HCEC 1CT (cell line): Measurements from ENCODE around the gene GOLIM4.

Experiments used
- DNase-seq: peaks from one replicate; pipeline ENCODE4 v3.0.0-alpha.2; 2017

The GOLIM4 gene

DNA sequence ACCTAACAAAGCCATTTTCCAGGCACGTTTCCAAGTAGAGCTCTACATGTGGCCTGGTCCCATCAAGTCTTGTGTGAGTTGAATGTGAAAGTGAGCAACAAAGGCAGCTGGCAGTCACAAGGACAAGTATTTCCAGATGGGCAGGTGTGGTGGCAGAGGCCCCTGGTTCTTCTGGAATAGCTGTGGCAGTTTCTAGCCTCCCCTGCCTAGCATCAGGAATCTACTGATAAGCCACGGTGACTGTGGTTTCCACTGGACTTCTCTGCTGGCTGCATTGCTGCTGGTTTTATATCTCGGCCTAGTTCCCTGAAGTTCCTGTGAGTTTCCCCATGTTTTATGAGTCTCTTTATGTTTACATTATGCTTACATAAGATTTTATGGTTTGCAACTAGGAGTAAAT lies 117.7 kb downstream of the GOLIM4 start:
- DNase-seq, result no peak

DNA sequence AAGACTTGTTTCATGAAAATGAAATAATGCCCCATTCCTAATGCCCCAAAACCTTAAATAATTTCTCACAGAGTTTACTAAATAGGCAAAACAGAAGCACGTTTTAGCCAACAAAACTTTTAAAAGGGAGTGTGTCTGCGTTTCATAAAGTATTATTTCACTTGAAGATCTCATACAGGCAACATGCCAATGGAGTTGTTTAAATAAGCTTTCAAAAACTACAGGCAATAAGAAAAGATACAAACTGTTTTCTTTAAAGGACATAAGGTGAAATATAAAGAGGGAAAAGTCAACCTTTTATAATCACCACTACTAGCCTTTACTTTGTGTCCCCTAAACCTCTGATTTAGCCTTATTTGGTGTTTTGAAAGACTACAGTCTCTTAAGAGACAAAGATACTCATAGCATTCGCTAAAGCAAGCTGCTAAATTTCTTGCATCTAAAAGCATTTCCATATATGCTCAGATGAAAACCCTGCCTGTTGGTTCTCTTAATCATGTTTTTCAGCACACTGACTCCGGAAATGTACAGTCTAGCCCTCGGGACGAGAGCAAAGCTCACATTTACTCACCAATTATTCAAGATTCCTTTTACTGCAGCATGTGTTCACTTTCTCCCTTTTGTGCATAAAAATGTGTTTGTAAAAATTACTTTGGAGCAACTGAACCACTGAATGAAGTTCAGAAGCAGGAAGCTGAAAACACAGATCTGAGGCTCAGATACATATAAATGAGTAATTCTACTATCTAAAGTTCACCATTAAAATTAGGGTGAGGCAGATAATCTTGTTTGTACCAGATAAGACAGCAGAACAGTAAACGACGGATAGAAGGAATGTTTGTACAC lies 119.0 kb downstream of the GOLIM4 start:
- peak; percentile 51 for DNase-seq

DNA sequence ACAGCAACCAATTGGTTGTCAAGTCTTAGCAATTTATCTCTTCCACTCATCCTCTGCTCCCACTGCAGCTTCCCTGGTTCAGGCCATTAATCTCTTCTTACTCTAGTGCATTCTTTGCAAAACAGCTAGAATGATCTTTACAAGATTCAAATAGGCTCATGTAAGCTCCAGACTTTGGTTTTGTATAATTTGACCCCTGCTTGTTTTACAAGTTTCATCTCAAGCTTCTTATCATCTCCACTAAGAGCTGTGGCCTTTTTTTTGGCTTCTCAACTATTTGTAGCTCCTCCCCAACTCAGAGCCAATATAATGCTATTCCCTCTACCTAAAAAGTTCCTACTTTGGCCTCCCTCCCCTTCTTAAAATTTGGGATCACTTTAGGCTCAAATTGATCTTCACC lies 121.8 kb downstream of the GOLIM4 start:
- no peak for DNase-seq

DNA sequence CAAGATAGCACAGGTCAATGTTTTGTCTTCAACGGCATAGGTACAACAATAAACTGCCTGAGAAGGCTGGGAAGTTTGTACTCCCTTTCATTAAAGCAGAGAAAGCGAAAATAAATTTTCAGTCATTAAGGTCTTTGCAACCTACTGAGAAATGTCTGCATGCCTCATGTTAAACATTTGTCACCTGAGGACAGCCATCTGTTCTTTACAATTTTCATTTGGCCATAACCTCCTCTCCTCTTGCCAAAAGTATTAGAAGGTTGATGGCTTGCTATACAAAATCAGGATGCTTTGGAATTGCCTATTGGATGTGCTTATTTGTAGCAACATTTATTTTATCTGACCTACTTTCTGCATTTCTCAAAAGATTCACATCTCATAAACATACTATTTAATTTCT lies 122.7 kb downstream of the GOLIM4 start:
- DNase-seq, result no peak

DNA sequence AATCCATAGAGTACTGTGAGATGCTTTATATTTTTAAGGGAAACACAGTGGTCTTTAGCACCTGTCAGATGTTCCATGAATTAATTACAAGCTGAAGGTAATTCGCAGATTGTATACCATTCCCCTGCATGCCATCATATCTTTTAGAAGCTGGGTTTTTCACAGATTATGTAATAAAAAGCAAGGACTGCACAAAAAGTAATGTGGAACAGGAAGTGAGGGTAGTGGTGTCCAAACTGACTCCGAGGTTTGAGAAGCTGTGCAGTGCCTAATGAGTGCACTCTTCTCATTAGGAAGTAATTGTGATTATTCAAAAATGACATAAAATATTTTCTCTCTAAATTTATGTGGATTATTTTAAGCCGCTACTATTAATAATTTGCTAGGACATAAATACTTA lies 123.2 kb downstream of the GOLIM4 start:
- DNase-seq, result no peak

DNA sequence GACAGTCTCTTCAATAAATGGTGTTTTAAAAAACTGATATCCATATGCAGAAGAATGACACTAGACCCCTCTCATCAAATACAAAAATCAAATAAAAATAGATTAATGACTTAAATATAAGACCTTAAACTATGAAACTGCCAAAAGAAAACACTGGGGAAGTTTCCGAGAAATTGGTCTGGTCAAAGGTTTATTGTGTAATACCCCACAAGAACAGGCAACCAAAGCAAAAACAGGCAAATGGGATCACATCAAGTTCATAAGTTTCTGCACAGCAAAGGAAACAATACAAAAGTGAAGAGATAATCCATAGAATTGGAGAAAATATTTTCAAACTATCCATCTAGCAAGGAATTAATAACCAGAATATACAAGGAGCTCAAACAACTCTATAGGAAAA lies 126.2 kb downstream of the GOLIM4 start:
- DNase-seq, result no peak

DNA sequence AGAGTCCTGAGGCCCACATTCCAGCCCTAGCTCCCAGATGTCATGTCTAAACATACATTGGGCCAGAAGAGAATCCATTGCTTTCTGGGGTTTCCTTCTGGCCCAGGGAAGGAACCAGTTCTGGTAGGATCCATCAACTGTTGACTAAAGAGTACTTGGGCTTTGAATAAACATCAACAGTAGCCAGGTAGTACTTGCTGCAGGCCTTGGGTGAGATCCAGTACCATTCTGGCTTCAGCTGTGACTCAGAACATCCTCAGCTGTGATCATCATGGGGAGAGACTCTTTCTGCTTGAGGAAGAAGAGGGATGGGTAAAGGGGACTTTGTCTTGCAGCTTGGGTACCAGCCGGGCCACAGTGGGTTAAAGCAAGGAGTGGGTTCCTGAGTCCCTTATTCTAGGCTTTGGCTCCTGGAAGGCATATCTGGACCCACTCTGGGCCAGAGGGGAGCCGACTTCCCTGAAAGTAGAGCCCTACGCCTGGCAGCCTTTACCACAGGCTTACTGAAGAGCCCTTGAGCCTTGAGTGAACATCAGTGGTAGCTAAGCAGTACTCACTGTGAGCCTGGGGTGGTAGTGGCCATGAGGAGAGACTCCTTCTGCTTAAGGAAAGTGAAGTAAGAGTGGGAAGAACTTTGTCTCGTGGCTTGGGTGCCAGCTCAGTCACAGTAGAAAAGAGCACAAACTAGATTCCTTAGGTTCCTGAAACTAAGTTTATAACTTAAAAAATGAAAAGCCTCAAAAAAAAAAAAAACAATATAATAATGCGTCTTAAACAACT lies 128.3 kb downstream of the GOLIM4 start:
- no peak for DNase-seq
